Epithelial cell of proximal tubule (primary cell): ENCODE data around the gene NTM. TPM values are rescaled to one million over a fixed set of nuclear protein-coding genes. Genes with fewer than 3 reads are reported as not detected.

Experiments used
- DNase-seq: peaks from one replicate; pipeline ENCODE4 v3.0.0-alpha.2; 2011; ENCODE audit warnings: low read depth
- H3K4me3 ChIP-seq: 2 replicates; pipeline ENCODE4 v1.5.1; 2011; ENCODE audit warnings: low read depth, mild to moderate bottlenecking, low read length
- CTCF ChIP-seq: conservative IDR thresholded peaks from 2 replicates; pipeline ENCODE4 v1.5.1; 2012; ENCODE audit warnings: low read depth, mild to moderate bottlenecking, low read length
- total RNA-seq: library from RNA; depleted of rRNA; stranded (reverse); fragments of >200 nt; gene quantifications from 2 replicates; pipeline ENCODE4 v1.2.3, GENCODE V29; 2015

The NTM gene
- total RNA-seq, 1 donor from 2014 or later = 5.3 TPM

- DNase-seq = no peak
- no peak overlapping the region for H3K4me3 ChIP-seq
- no peak for TF ChIP-seq CTCF
Observed at GRCh38 chr11:132072858-132073211, 702.4 kb downstream of the NTM start.

GRCh38 chr11:132073787-132074186 is 703.4 kb downstream of the NTM start:
- DNase-seq = no peak
- no peak for TF ChIP-seq CTCF
- no peak overlapping the region for H3K4me3 ChIP-seq

DNA sequence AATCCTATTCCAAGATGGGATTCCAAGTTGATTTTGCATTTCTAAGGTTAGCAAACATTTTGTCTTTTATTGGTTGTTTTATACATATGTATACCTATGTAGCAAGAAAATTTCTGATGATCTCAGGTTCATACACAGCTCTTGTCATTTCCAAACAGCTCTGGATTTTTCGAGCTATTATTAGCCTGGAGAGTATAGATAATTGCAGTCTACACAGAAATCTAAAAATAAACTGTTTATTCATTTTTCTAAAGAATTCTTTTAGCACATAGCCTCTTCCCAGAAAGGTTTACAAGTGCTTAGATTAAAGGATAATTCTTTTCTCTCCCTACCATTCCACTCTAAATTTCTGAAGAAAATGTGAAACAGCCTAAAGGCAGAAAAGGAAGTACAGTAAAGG is 705.0 kb downstream of the NTM start:
- no peak for DNase-seq
- no peak for TF ChIP-seq CTCF

GRCh38 chr11:132077416-132077815 is 707.0 kb downstream of the NTM start:
- H3K4me3 ChIP-seq = no peak overlapping the region
- TF ChIP-seq CTCF = no peak
- DNase-seq = no peak

More for the DNA sequence above, 705.0 kb downstream of the NTM start:
- H3K4me3 ChIP-seq = no peak overlapping the region

DNA sequence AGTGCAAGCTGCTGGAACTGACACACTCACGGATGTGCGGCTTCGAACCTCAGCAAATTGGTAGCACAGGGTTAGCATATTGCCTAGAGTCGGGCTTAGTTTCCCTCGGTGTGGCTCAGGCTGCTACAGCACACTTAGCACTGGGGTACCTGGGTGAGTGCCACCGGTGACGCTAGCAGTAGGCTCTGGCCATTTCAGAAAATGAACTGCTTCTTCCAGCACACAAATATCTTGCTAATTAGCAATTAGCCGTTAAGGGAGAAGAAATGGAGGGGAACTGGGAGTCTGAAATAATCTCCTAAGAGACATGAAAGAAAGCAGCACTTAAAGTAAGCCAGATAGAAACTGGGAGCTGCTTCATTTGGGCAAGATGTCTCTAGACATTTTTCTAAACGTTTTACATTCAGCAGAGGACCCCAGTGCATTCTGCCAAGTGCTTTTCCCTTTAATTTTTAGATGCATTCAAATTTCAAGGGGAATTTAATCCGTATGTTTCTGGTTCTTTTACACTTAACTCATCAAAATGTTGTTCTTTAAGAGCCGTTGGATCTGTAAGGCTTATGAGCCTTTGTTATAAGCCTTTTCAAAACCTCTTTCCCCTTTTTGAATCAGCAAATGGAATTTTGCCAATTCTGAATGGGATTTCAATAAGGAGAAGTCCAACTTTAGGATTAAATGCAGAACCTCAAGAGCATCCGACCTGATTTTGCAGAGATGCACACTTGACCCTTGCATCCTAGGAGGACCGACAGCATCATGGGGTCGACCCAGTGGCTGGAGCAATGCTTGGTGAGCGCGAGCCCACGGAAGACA is 708.1 kb downstream of the NTM start:
- DNase-seq = no peak
- H3K4me3 ChIP-seq = no peak overlapping the region
- TF ChIP-seq CTCF = no peak

DNA sequence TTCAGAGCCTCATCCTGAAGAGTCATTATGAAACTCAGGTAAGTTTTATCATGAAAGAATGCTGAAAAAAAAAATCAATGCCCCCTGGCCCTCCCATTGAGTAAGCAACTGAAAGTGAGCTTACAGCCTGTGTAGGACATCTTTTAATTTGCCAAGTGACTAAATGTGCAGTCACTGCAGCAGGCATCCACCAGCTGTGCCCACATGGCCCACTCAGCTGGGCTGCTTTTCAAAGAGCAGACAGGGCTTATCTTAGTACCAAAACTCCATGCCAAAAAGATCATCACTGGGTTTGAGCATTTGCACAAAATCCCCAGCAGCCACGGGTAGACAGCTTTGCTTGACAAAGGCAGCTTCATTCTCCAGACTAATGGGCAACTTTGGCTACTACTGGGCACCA is 709.7 kb downstream of the NTM start:
- no peak for TF ChIP-seq CTCF
- no peak overlapping the region for H3K4me3 ChIP-seq
- no peak for DNase-seq

DNA sequence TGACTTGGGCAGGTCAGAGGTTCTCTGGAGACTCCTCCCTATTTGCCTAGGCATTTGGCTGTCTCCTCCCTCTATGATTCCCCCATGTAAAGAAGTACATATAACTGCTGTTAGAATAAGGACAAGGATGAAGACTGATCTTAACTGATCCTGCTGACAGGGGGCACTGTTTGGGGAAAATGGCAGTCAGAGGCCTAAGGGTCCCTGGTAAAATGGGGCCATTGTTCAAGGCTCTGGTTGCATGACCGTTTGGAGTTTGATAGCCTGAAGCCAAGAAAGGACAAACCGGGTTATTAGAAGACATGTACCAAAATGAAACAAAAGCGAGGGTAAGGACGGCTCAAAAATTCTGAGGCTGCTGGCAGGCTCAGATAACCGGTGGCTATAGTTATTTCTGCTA is 712.2 kb downstream of the NTM start:
- no peak overlapping the region for H3K4me3 ChIP-seq
- TF ChIP-seq CTCF = no peak
- DNase-seq = no peak
